ENCODE measurements around the gene TFEB. TPM values are rescaled to one million over a fixed set of nuclear protein-coding genes. Genes with fewer than 3 reads are reported as not detected.

TFEB gene
- total and polyA plus RNA-seq, 2 donors from 2014 or later: 50.7 to 51.0 TPM

DNA sequence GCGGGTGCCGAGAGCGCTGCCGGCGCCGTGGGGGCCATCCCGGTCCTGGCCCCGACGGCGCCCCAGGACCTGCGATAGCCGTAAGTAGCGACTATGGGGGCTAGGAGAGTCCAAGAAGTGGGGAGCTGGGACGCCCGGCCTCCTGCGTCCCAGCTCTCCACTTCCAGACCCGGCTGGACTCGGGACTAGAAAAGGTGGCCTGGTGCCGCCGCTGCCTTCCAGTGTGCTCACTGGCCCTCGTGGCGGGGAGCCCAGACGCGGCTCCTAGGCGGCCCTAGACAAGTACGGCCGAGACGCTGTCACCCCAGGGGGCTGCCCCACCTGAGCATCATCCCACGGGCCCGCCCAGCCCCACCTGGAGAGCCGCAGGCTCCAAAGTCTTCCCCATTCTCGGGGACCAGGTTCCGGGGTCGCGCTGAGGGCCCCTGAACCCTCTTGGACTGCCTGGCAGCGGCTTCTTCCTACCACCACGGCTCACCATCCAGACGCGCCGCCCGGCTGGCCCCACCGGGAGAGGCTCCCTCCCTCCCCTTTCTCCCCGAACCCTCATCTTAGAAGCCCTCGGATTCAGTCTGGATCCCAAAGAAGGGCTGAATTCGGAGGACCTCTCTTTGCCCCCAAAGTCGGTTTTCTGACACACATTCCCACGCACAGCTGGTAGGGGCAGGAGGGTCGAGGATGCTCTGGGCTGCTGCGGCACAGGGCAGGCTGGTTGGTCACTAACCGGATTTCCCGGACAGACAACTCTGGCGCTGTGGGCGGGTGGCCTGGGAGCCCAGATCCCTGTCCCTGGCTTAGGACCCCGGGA, 98.0 kb downstream of the TFEB start:
- H3K27ac ChIP-seq (ENCODE audit: low read depth in 2 of 2, low read length in 2 of 2): peak overlapping the region; percentile 14 to 51
- no peaks in the 10 kb centered on the region for H3K36me3 ChIP-seq (ENCODE audit: control insufficient read depth in 2 of 3, insufficient read depth in 3 of 3, low read length in 3 of 3)
- H3K9ac ChIP-seq (ENCODE audit: low read length in 3 of 3): no peak overlapping the region
- FAIRE-seq: no peak
- intact Hi-C loops (cut with DNase I): no loop called here
- H3K27me3 ChIP-seq (ENCODE audit: control insufficient read depth, insufficient read depth, low read length): no peaks in the 10 kb centered on the region
- no peaks in the 10 kb centered on the region for H3K9me3 ChIP-seq (ENCODE audit: control insufficient read depth in 2 of 3, insufficient read depth in 1 of 3, low read length in 3 of 3)
- peaks cover 0 to 7% (median under 1%) of the 10 kb centered on the region in 3 donors for H3K4me1 ChIP-seq (ENCODE audit: control insufficient read depth in 2 of 3, insufficient read depth in 2 of 3, low read depth in 1 of 3, low read length in 3 of 3)
- DNase-seq: peak in 4 of 5 donors; percentile 42 to 78 (median 60)
- TF ChIP-seq, protein P1, sequence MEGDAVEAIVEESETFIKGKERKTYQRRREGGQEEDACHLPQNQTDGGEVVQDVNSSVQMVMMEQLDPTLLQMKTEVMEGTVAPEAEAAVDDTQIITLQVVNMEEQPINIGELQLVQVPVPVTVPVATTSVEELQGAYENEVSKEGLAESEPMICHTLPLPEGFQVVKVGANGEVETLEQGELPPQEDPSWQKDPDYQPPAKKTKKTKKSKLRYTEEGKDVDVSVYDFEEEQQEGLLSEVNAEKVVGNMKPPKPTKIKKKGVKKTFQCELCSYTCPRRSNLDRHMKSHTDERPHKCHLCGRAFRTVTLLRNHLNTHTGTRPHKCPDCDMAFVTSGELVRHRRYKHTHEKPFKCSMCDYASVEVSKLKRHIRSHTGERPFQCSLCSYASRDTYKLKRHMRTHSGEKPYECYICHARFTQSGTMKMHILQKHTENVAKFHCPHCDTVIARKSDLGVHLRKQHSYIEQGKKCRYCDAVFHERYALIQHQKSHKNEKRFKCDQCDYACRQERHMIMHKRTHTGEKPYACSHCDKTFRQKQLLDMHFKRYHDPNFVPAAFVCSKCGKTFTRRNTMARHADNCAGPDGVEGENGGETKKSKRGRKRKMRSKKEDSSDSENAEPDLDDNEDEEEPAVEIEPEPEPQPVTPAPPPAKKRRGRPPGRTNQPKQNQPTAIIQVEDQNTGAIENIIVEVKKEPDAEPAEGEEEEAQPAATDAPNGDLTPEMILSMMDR (IDR thresholded peaks at IDR 0.05; ENCODE audit: borderline replicate concordance, extremely low read depth, insufficient read depth): no peak
- H3K4me3 ChIP-seq (ENCODE audit: low read length in 3 of 3): peak overlapping the region; percentile 25 to 35 (median 32)

DNA sequence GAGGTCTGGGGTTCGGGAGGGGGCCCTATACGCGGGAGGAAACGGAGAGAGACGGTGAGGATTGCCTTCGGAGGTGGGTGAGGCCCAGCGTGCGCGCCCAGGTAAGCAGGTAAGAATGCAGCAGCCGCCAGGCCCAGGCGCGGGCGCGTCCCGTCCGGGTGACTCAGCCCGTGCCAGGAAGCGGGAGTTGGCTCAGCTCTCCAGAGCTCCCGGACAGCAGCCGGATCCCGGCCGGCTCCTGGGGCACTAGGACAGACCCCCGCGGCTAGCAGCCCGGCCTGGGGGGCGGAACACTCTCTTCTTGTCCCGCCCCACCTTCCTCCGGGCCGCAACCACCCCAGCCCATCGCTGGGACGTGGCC, 98.6 kb downstream of the TFEB start:
- peaks cover 0 to 5% (median 0%) of the 10 kb centered on the region in 3 donors for H3K4me1 ChIP-seq (ENCODE audit: control insufficient read depth in 2 of 3, insufficient read depth in 2 of 3, low read depth in 1 of 3, low read length in 3 of 3)
- no peaks in the 10 kb centered on the region for H3K9me3 ChIP-seq (ENCODE audit: control insufficient read depth in 2 of 3, insufficient read depth in 1 of 3, low read length in 3 of 3)
- no peaks in the 10 kb centered on the region for H3K27me3 ChIP-seq (ENCODE audit: control insufficient read depth, insufficient read depth, low read length)
- TF ChIP-seq, protein P1 (IDR thresholded peaks at IDR 0.05; ENCODE audit: borderline replicate concordance, extremely low read depth, insufficient read depth): no peak
- H3K4me3 ChIP-seq (ENCODE audit: low read length in 3 of 3): no peak overlapping the region
- no peak overlapping the region for H3K9ac ChIP-seq (ENCODE audit: low read length in 3 of 3)
- no peaks in the 10 kb centered on the region for H3K36me3 ChIP-seq (ENCODE audit: control insufficient read depth in 2 of 3, insufficient read depth in 3 of 3, low read length in 3 of 3)
- intact Hi-C loops (cut with DNase I): no loop called here
- H3K27ac ChIP-seq (ENCODE audit: low read depth in 2 of 2, low read length in 2 of 2): no peak overlapping the region
- FAIRE-seq (no peak), DNase-seq (peak; percentile 49 to 92 (median 70))

- TF ChIP-seq, protein P1 (IDR thresholded peaks at IDR 0.05; ENCODE audit: borderline replicate concordance, extremely low read depth, insufficient read depth): no peak
- intact Hi-C loops (cut with DNase I): no loop called here
- H3K4me1 ChIP-seq (ENCODE audit: control insufficient read depth in 2 of 3, insufficient read depth in 2 of 3, low read depth in 1 of 3, low read length in 3 of 3): peaks cover 0 to 5% (median 0%) of the 10 kb centered on the region in 3 donors
- no peak overlapping the region for H3K27ac ChIP-seq (ENCODE audit: low read depth in 2 of 2, low read length in 2 of 2)
- H3K9ac ChIP-seq (ENCODE audit: low read length in 3 of 3): no peak overlapping the region
- peak in 1 of 5 donors; percentile 19 for DNase-seq
- no peak for FAIRE-seq
- H3K9me3 ChIP-seq (ENCODE audit: control insufficient read depth in 2 of 3, insufficient read depth in 1 of 3, low read length in 3 of 3): no peaks in the 10 kb centered on the region
- no peak overlapping the region for H3K4me3 ChIP-seq (ENCODE audit: low read length in 3 of 3)
- H3K27me3 ChIP-seq (ENCODE audit: control insufficient read depth, insufficient read depth, low read length): no peaks in the 10 kb centered on the region
- H3K36me3 ChIP-seq (ENCODE audit: control insufficient read depth in 2 of 3, insufficient read depth in 3 of 3, low read length in 3 of 3): no peaks in the 10 kb centered on the region
These were observed 100.0 kb downstream of the TFEB start for GRCh38 chr6:41635365-41635764.
